HG02623 (cell line): ENCODE data around the gene LILRB3.
A peak's percentile ranks its signal among the peaks of the same experiment; 100 is the strongest.
"Not testable (repeated sequence)": the region's sequence is repeated elsewhere in the genome, so short reads cannot be mapped to it uniquely, and the experiment has no call there.

Source experiments
- ATAC-seq: cut with Tn5 transposase; IDR thresholded peaks from one replicate; pipeline ENCODE4 v1.9.1; 2021; ENCODE audit warnings: moderate library complexity; ENCODE audit not compliant: unreplicated experiment

The LILRB3 gene

GRCh38 chr19:54243809-54244208 lies 21.0 kb upstream of the LILRB3 start:
- ATAC-seq, result not testable (repeated sequence)

- ATAC-seq, result not testable (repeated sequence)
Observed at GRCh38 chr19:54242646-54243045, 19.8 kb upstream of the LILRB3 start, which contains the start of gene LILRA6. Gene LILRA6 (minus strand): TSS chr19:54242790.

- not testable (repeated sequence) for ATAC-seq
Observed at GRCh38 chr19:54242234-54242633, 19.4 kb upstream of the LILRB3 start.

GRCh38 chr19:54240372-54241336 lies 17.8 kb upstream of the LILRB3 start:
- not testable (repeated sequence) for ATAC-seq

GRCh38 chr19:54239491-54240371 lies 16.9 kb upstream of the LILRB3 start:
- ATAC-seq, result not testable (repeated sequence)

- no peak for ATAC-seq
Observed at GRCh38 chr19:54233941-54234340, 11.1 kb upstream of the LILRB3 start.

GRCh38 chr19:54231077-54231931 lies 8.5 kb upstream of the LILRB3 start:
- peak; percentile 45 for ATAC-seq

- no peak for ATAC-seq
Observed at GRCh38 chr19:54230031-54230430, 7.2 kb upstream of the LILRB3 start.

- no peak for ATAC-seq
Observed at GRCh38 chr19:54229146-54229545, 6.3 kb upstream of the LILRB3 start.

GRCh38 chr19:54224619-54225018 lies 1.8 kb upstream of the LILRB3 start:
- ATAC-seq, result not testable (repeated sequence)

- ATAC-seq, result not testable (repeated sequence)
Observed at GRCh38 chr19:54223937-54224281, 1.1 kb upstream of the LILRB3 start.

GRCh38 chr19:54223277-54223936 lies 600 bp upstream of the LILRB3 start:
- not testable (repeated sequence) for ATAC-seq

GRCh38 chr19:54221947-54222346 lies 860 bp downstream of the LILRB3 start:
- not testable (repeated sequence) for ATAC-seq

- ATAC-seq, result not testable (repeated sequence)
Observed at GRCh38 chr19:54219702-54220101, 3.1 kb downstream of the LILRB3 start.

GRCh38 chr19:54218960-54219661 lies 3.7 kb downstream of the LILRB3 start:
- ATAC-seq, result no peak

- no peak for ATAC-seq
Observed at GRCh38 chr19:54218259-54218658, 4.5 kb downstream of the LILRB3 start.

- not testable (repeated sequence) for ATAC-seq
Observed at GRCh38 chr19:54217517-54218247, 5.1 kb downstream of the LILRB3 start.

- no peak for ATAC-seq
Observed at GRCh38 chr19:54216869-54217268, 5.9 kb downstream of the LILRB3 start.

- not testable (repeated sequence) for ATAC-seq
Observed at GRCh38 chr19:54214734-54215133, 8.1 kb downstream of the LILRB3 start.
